Pancreas (tissue), 10 donors: ENCODE results near the gene MED15. TPM values are rescaled to one million over a fixed set of nuclear protein-coding genes. Genes with fewer than 3 reads are reported as not detected.

Experiments
- ATAC-seq, 4 donors: fragments of 200-7000 bp; cut with Tn5 transposase; one replicate each; pipeline versions ENCODE4 v1.8.0 to v1.9.1; 2020; ENCODE audit warnings: mild to moderate bottlenecking in 4 of 4, moderate library complexity in 4 of 4
- DNase-seq, 6 donors: peaks; one replicate each; pipeline ENCODE4 v3.0.0-alpha.2; 2020
- FAIRE-seq: peaks from 2 replicates; lab custom pipeline; 2012; peaks lifted over from hg19 to GRCh38; lab: Jason Lieb, UNC
- H3K27ac ChIP-seq, 4 donors: fragments of 200-600 bp; sonication (generic); 1 replicate in 3 of 4; 2 replicates in 1 of 4; pipeline versions ENCODE4 v1.5.0 to v1.8.0; 2020
- H3K27me3 ChIP-seq, 4 donors: fragments of 200-600 bp; one replicate each; pipeline ENCODE4 v1.8.0; 2021
- H3K36me3 ChIP-seq, 3 donors: fragments of 200-600 bp; sonication (generic) in 1 of 3; one replicate each; pipeline versions ENCODE4 v1.5.0 to v1.8.0; 2020 to 2021
- H3K4me1 ChIP-seq, 3 donors: fragments of 200-600 bp; one replicate each; pipeline ENCODE4 v1.8.0; 2021
- H3K4me3 ChIP-seq, 4 donors: fragments of 200-600 bp; sonication (generic) in 2 of 4; one replicate each; pipeline versions ENCODE4 v1.5.0 to v1.8.0; 2020 to 2021
- H3K9me3 ChIP-seq, 4 donors: fragments of 200-600 bp; one replicate each; pipeline ENCODE4 v1.8.0; 2021
- CTCF ChIP-seq, 4 donors: fragments of 200-600 bp; sonication (generic) in 3 of 4; IDR thresholded peaks; one replicate each; pipeline versions ENCODE4 v1.5.0 to v1.8.0; 2021; ENCODE audit warnings: antibody characterized with exemption in 4 of 4
- WGBS, 2 donors: extraction: QIAGEN DNeasy Blood & Tissue Kit; methylation state at CpG; one replicate each; pipeline ENCODE4 v1.1.7; 2013; 5-methylcytosine and 5-hydroxymethylcytosine counted together
- intact Hi-C, 3 donors: fragments of 100-400 bp; cut with DNase I; formaldehyde crosslinking; loops; one replicate each; pipeline versions ENCODE4 v1.11.1 to v1.14.2; 2022
- polyA plus RNA-seq, 2 donors: library from polyadenylated mRNA; stranded (reverse); fragments of 200-250 nt; gene quantifications; one replicate each; pipeline ENCODE4 v1.2.3, GENCODE V29; 2013
- total RNA-seq, 6 donors: library from RNA; stranded (reverse); fragmentation: NEBNext Ultra II Directional in 4 of 6; extraction: Animal tissue kit (Norgen Biotek cat#: 25700) in 4 of 6; gene quantifications; one replicate each; pipeline versions ENCODE4 v1.2.1 to v1.2.4, GENCODE V29; 2021 to 2023
- donor health status: healthy with polysubstance abuse.
- donor health status: DM: no; HTN: no; CAD: no; lungs with moderate emphysema.
- donor health status: DM: no; HTN: no; CAD: no.
- donor health status: control.
- donor health status: control.
- donor health status: Bipolar disorder and iron deficiency.
- donor health status: DM: yes; HTN: yes; CAD: no.
- donor health status: DM: no; HTN: no; CAD: no.
- donor health status: DM: no; HTN: no; CAD: no.
- donor health status: DM: yes; HTN: yes; CAD: no.

Gene MED15
- total and polyA plus RNA-seq, 8 donors, result 27.1 to 61.7 (median 37.0) TPM

GRCh38 chr22:20548806-20549205 is 41.4 kb downstream of the MED15 start:
- H3K27ac ChIP-seq, result no peak overlapping the region
- no peak for TF ChIP-seq CTCF (IDR thresholded peaks at IDR 0.05)
- no peaks in the 10 kb centered on the region for H3K9me3 ChIP-seq
- peaks cover 25 to 27% (median 25%) of the 10 kb centered on the region in 3 donors for H3K4me1 ChIP-seq
- intact Hi-C loops, result no loop called here
- WGBS, 2 donors, result 82 to 90% methylated on average over 4 of the region's 4 CpGs
- no peak overlapping the region for H3K4me3 ChIP-seq
- H3K36me3 ChIP-seq, result no peaks in the 10 kb centered on the region
- DNase-seq, result no peak
- no peak for FAIRE-seq
- no peak for ATAC-seq
- no peaks in the 10 kb centered on the region for H3K27me3 ChIP-seq

DNA sequence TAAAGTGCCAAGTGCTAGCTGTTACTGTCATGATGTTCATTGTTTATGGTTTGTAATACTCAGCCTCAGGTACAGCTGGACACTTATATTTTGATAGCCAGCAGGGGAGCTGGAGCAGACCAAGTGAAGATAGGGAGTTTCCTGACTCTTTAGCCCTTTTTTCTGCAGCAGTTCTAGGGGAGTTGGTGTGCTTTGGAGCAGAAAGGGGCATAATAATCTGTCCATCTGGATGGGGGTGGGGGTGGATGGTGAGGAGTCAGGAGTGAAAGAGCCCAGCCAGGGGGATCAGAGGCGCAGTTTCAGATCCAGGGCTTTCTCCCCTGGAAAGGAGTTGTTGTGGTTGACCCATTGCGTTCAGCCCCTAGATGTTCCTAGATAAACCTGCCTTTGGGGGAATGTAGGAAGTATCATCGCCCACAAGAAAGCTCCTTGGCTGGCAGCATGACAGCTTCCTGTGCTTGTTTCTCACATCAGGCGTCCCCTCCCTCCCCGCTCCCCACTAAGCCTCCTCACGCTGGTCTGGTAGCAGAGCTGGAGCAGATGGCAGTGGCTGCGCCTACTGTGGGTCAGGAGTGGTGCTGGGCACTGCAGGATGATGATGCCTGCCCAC is 41.9 kb downstream of the MED15 start:
- Histone ChIP-seq H3K27ac (peak overlapping the region in 1 of 4 donors; percentile 85), H3K4me1 (peaks cover 25 to 30% (median 25%) of the 10 kb centered on the region in 3 donors), H3K9me3 (no peaks in the 10 kb centered on the region), H3K36me3 (no peaks in the 10 kb centered on the region), H3K4me3 (no peak overlapping the region), H3K27me3 (no peaks in the 10 kb centered on the region)
- 87 to 92% methylated on average over 7 of the region's 7 CpGs for WGBS, 2 donors
- FAIRE-seq (no peak), DNase-seq (no peak), ATAC-seq (no peak)
- TF ChIP-seq CTCF (IDR thresholded peaks at IDR 0.05), result no peak
- intact Hi-C loops, result no loop called here

DNA sequence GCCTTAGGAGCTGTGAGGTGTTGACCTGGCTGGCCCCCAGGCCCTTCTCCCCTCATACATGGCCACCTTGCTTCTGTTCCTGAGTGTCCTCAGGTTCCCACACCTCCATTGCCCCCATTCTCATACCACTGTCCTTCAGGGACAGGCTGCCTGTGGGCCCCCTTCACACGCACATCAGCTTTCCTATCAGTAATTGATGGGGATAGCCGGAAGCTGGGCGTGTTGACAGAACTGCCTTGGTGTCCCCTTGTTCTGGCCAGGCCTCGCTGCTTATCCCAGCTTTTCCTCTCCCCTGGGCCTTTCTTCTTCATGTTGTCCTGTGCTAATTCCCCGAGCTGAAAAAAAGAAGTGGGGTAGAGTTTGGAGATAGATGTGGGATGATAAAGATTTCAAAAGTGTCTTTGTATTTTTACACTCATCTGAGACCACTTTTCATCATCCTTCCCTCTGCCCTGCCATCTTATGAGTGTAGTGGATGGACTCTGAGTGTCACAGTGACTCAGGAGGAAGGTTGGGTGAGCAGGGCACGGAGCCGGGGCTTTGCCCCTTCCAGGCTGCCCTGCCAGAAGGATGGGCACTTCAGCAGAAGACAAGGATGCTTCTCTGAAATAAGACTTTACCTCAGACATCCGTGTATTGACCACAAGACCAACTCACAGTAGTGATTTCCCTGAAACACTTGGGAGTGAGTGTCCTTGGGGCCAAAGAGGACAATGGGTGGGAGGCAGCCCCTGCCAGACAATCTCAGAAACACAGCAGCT is 42.8 kb downstream of the MED15 start:
- peaks cover 25 to 30% (median 25%) of the 10 kb centered on the region in 3 donors for H3K4me1 ChIP-seq
- 89 to 94% methylated on average over 8 of the region's 8 CpGs for WGBS, 2 donors
- H3K9me3 ChIP-seq, result no peaks in the 10 kb centered on the region
- H3K27me3 ChIP-seq, result no peaks in the 10 kb centered on the region
- no peak for DNase-seq
- no peak for TF ChIP-seq CTCF (IDR thresholded peaks at IDR 0.05)
- peak overlapping the region; percentile 75 to 85 (median 83) for H3K27ac ChIP-seq
- no peak overlapping the region for H3K4me3 ChIP-seq
- FAIRE-seq, result no peak
- ATAC-seq, result no peak
- no peaks in the 10 kb centered on the region for H3K36me3 ChIP-seq
- intact Hi-C loops, result no loop called here

- WGBS, 2 donors, result 84 to 85% methylated on average over 27 of the region's 27 CpGs
- H3K36me3 ChIP-seq, result no peaks in the 10 kb centered on the region
- intact Hi-C loops, result no loop called here
- no peak for TF ChIP-seq CTCF (IDR thresholded peaks at IDR 0.05)
- ATAC-seq (peak in 2 of 4 donors; percentile 12 to 42), DNase-seq (no peak), FAIRE-seq (no peak)
- H3K4me3 ChIP-seq, result no peak overlapping the region
- peak overlapping the region; percentile 75 to 85 (median 83) for H3K27ac ChIP-seq
- peaks cover 25 to 30% (median 25%) of the 10 kb centered on the region in 3 donors for H3K4me1 ChIP-seq
- no peaks in the 10 kb centered on the region for H3K9me3 ChIP-seq
- no peaks in the 10 kb centered on the region for H3K27me3 ChIP-seq
Observed at GRCh38 chr22:20550851-20551744, 43.7 kb downstream of the MED15 start.
